NCI-H524 (cell line): Measurements from ENCODE around the gene KSR1.
A peak's percentile ranks its signal among the peaks of the same experiment; 100 is the strongest.

ENCODE experiments used
- DNase-seq, 2 experiments: peaks; one replicate each; lab custom pipeline; 2025; lab: John Stamatoyannopoulos, UW

The KSR1 gene

GRCh38 chr17:27590864-27591263 lies 134.6 kb downstream of the KSR1 start:
- DNase-seq, result no peak

DNA sequence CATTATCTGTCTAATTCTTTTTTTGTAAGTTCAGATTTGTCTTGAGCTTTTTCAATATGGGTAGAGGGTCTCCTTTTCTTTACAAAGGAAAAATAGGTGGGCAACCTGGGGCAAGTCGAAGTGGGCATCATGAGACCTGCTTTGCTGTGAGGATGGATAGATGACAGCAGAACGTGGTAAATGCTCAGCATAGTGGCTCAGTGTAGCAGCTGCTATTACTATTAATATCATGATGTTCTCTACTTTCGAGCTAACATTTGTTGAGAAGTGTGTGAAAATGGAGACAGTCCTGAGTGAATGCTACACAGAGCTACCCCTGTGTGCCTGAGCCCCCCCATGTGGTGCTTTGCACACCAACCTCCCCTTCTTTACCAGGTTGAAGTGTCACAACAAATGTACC lies 135.7 kb downstream of the KSR1 start:
- DNase-seq, result no peak

DNA sequence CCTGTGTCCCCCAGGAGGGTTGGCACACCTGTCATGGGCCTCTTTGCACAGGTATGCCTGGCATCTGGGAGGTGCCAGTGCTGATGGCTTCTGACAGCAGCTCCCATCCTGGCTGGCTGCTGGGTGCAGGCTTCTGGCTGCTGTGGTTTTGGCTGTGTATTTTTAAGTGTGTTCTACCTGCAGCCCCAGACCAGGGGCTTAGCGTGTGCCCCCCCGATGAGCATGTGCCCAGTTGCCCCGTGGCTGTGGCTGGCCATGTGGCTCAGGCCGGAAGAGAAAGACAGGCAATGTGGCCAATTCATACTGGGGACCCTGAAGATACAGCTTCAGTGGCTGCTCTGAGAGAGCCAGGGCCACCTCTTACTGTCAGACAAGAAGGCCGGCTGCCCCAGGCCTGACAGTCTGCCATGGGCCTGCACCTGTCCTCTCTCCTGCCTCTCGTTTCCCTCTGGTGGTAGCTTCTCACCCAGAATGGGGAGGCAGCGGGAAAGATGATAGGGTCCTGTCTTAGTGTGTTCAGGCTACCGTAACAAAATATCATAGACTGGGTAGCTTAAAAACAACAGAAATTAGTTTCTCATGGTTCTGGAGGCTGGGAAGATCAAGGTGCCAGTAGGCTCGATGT lies 137.1 kb downstream of the KSR1 start:
- DNase-seq, result no peak

- DNase-seq, result no peak
Observed at GRCh38 chr17:27593857-27594255, 137.6 kb downstream of the KSR1 start.

- no peak for DNase-seq
Observed at GRCh38 chr17:27595208-27595607, 139.0 kb downstream of the KSR1 start.

DNA sequence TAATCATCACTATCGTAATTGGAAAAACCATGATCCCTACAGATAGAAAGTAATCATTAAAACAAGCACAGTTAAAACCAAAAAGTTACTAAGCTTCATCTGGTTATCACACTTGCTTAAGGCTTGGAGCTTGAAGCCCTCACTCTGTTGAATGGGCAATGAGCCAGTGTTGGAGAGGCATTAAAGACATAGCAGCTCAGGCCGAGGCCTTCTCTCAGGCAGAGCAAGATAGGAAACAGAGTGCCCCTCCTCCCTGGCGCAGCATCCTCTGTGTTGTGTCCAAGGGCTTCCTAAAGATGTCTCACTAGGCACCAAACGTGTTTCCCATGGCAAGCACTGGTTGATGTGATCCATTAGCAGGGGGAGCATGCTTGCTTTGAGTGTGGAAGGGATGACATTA lies 139.8 kb downstream of the KSR1 start:
- DNase-seq, result peak; percentile 38 to 67

DNA sequence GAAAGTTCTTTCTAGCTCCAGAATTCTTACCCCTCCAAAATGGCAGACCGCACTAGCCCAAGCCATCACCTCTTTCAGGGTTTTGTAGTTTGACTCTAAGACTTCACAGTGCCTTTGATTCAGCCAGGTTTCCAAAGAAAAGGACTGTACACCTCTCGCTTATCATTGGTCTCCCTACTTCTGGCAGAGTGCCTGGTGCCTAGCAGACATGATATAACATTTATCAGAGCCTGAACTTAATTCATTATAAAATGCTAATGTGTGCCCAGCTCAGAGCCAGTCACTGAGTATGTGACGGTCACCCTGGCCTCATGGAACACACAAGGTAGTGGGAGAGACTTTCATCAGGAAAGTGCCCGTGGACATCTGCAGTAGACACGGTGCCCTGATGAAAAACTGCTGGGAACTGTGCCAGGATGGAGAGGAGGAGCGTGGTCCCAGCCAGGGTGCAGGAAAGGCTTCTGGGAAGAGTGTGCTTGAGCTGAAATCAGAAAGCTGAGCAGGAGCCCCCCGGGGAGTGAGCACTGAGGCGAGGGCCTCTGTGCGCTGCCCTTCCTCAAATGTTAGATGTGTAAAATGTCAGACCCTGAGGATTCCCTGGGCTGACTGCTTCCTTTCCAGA lies 140.4 kb downstream of the KSR1 start:
- DNase-seq, result no peak

- no peak for DNase-seq
Observed at GRCh38 chr17:27597188-27597580, 140.9 kb downstream of the KSR1 start.

- DNase-seq, result no peak
Observed at GRCh38 chr17:27597783-27598320, 141.6 kb downstream of the KSR1 start.

GRCh38 chr17:27598337-27599050 lies 142.2 kb downstream of the KSR1 start:
- no peak for DNase-seq

- DNase-seq, result no peak
Observed at GRCh38 chr17:27600471-27600870, 144.2 kb downstream of the KSR1 start.

DNA sequence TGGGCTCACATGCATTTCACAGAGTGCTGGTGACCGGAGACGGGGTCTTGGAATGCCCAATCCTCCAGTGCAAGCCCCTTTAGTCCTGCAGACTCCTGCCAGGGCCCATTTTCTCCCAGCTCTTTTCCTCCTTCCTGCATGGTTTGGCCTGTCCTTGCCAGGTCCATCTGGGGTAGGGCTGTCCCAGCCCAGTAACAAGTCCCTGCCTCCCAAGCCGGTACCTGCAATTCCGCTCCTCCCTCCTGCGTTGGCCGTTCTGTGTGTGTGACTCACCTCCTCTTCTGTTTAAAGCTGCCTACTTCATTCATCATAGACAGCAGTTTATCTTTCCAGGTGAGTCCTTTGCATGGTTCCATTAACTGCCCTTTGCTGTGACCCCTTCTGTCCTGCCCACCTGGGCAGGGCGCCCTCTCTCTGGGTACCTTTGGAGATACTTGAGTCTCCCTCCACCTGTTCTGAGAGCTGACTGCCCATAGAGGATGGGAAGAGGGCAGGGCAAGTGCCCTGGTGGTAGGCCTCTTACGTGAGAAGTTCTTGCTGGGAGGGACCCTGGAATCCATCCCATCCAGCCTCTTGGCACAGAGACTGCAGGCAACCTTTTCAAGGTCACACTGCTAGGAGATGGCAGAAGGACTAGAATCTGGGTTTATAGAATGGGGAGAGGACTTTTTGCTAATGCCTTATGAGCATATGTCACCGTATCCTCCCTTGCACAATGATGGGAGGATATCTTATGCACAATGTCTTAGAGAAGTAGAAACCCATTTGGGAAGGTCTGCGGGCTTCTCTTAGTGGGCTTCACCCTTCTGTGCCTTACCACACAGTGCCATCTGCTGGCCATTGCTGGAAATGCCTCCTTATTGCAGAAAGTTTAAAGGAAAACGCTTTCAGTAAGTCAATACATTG lies 145.1 kb downstream of the KSR1 start:
- peak; percentile 70 to 86 for DNase-seq

- DNase-seq, result no peak
Observed at GRCh38 chr17:27601975-27602302, 145.7 kb downstream of the KSR1 start.

DNA sequence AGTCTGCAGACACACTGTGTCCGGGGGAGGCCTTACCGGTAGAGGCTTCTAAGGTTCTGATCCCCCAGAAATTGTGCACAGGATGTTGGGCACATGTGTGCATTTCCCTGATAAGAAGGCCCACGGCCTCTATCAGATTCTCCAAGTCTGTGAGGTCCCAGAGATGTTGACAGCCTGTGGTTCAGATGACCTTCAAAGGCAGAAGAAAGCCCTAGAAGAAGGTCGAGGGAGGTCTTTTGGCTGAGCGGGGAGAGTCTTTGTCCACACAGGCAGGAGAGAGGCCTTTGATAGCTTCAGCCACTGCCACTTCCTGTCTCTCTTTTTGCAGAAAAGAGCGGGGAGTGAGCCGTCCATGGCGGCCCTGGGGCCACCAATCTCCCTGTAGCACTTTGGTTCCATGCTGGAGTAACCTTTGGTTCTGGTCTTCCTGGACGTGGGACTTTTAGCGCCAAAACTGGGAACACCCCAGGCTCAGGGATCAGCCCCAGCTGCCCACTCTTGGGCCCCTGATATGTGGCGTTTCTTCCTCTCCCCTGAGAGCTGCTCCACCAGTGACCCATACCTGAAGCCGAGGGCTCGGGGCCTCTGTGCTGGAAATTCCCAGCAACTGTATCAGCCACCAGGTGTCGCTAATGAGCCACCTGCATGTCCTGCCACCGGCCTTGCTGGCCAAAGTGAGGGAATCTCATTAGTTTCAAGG lies 146.6 kb downstream of the KSR1 start:
- DNase-seq, result peak; percentile 51 to 72

DNA sequence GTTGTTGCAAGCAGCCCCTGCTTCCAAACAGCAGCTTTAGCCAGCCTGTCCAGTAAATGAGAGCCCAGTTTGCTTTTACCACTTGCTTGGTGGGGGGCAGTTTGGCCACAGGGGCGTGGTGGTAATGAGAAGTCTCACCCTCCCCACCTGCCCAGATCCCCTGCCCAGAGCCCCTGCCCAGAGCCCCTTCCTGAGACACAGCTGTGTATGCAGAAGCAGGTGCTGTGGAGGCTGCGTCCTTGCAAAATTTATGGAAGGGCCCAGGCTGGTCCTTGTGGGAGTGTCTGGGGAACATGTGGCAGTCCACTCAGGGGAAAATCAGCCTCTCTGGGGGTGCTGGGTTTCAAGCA lies 147.1 kb downstream of the KSR1 start:
- DNase-seq, result no peak

DNA sequence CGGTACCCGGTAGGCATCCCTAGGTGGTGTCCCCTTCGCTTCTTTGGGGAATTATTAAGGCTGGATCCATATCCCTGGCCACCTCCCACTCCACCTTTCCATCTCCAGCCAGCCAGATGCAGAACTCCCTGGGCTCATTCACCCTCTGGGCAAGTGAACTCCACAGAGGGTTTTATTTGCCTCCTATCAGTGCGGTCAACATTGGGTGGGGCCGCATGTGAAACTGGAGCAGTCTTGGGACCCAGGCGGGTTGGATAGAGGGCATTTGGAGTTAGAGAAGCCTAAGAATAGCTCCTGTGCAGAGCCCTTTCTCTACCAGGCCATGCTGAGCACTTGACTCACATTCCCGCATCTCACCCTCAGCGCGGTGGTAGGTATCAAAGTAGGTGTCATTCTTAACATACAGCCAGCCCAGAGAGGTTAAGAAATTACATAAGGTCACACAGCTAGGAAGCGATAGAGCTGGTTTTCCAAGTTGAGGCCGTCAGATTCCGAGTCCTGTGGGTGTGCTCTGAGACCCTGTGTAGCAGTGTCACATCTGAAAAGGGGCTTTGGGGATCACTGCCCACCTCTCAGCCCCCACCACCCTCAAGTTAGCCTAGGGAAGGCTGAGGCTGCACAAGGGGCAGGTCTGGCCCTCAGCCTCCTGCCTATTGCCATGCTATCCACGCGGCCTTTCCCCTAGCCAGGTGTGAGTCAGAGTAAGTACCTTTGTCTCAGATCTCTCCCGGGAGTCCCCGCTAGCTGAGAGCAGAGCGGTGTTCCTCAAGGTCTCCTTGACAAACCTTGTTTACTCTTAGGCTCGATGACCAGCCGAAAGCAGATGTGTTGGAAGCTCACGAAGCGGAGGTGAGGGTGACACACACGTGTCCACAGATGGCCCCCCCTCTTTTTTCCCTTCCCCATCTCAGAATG lies 147.9 kb downstream of the KSR1 start:
- DNase-seq, result no peak

GRCh38 chr17:27605409-27605808 lies 149.2 kb downstream of the KSR1 start:
- no peak for DNase-seq

GRCh38 chr17:27607521-27608091 lies 151.4 kb downstream of the KSR1 start:
- no peak for DNase-seq

GRCh38 chr17:27608328-27609230 lies 152.3 kb downstream of the KSR1 start:
- DNase-seq, result no peak
